Sigmoid colon (tissue), 7 donors: ENCODE results near the gene DCUN1D1. TPM values are rescaled to one million over a fixed set of nuclear protein-coding genes. Genes with fewer than 3 reads are reported as not detected.

ENCODE experiments used
- DNase-seq: peaks from one replicate; pipeline ENCODE4 v3.0.0-alpha.2; 2019
- H3K27ac ChIP-seq, 4 donors: fragments of 200-600 bp; sonication (generic); one replicate each; pipeline ENCODE4 v1.5.1; 2016 to 2019; ENCODE audit warnings: mild to moderate bottlenecking in 1 of 4
- H3K27me3 ChIP-seq, 3 donors: fragments of 200-600 bp; sonication (generic); one replicate each; pipeline ENCODE4 v1.5.1; 2019; ENCODE audit warnings: mild to moderate bottlenecking in 1 of 3
- H3K36me3 ChIP-seq, 4 donors: fragments of 200-600 bp; sonication (generic); one replicate each; pipeline ENCODE4 v1.5.1; 2016 to 2019
- H3K4me1 ChIP-seq, 4 donors: fragments of 200-600 bp; sonication (generic); one replicate each; pipeline ENCODE4 v1.5.1; 2017 to 2019
- H3K4me3 ChIP-seq, 4 donors: fragments of 200-600 bp; sonication (generic); one replicate each; pipeline ENCODE4 v1.5.1; 2017 to 2019; ENCODE audit warnings: mild to moderate bottlenecking in 2 of 4, moderate library complexity in 1 of 4
- H3K9me3 ChIP-seq, 4 donors: fragments of 200-600 bp in 3 of 4; sonication (generic) in 3 of 4; one replicate each; pipeline versions ENCODE4 v1.5.1 to v1.6.1; 2013 to 2019
- CTCF ChIP-seq, 4 experiments: fragments of 450-650 bp in 3 of 4; fragments of 200-600 bp in 1 of 4; IDR thresholded peaks; one replicate each; pipeline ENCODE4 v1.5.1; 2016 to 2019; ENCODE audit warnings: antibody characterized with exemption in 4 of 4, mild to moderate bottlenecking in 3 of 4, moderate library complexity in 2 of 4
- EP300 ChIP-seq, 4 donors: sonication (generic); formaldehyde crosslinking; IDR thresholded peaks; one replicate each; pipeline ENCODE4 v1.6.1; 2017; ENCODE audit warnings: antibody characterized with exemption in 4 of 4
- POLR2A ChIP-seq, 2 donors: fragments of 450-650 bp; IDR thresholded peaks; one replicate each; pipeline ENCODE4 v1.6.1; 2016; ENCODE audit warnings: antibody characterized with exemption in 2 of 2, mild to moderate bottlenecking in 2 of 2, moderate library complexity in 2 of 2
- POLR2AphosphoS5 ChIP-seq, 4 donors: sonication (generic); formaldehyde crosslinking; IDR thresholded peaks; one replicate each; pipeline ENCODE4 v1.6.1; 2017; ENCODE audit warnings: antibody characterized with exemption in 4 of 4
- WGBS, 2 donors: extraction: QIAGEN DNeasy Blood & Tissue Kit; methylation state at CpG; one replicate each; pipeline ENCODE4 v1.1.7; 2013; 5-methylcytosine and 5-hydroxymethylcytosine counted together
- intact Hi-C: fragments of 100-400 bp; cut with DNase I; formaldehyde crosslinking; loops from one replicate; pipeline ENCODE4 v1.15.1; 2023
- polyA plus RNA-seq, 3 donors: library from polyadenylated mRNA; stranded (reverse); fragments of 200-250 nt; gene quantifications; one replicate each; pipeline ENCODE4 v1.2.3, GENCODE V29; 2013
- total RNA-seq, 4 donors: library from RNA; depleted of rRNA; stranded (reverse); fragments of >200 nt; gene quantifications; one replicate each; pipeline ENCODE4 v1.1.0, GENCODE V29; 2016
- donor health status: healthy with polysubstance abuse.
- donor health status: Bipolar disorder and iron deficiency.
- donor health status: healthy.

DCUN1D1 gene
- total and polyA plus RNA-seq, 7 donors, result 9.4 to 47.1 (median 41.0) TPM

GRCh38 chr3:182986021-182986420 is 5.7 kb upstream of the DCUN1D1 start:
- WGBS, 2 donors, result 90% methylated on average over 6 of the region's 6 CpGs
- Histone ChIP-seq H3K4me3 (no peak overlapping the region), H3K9me3 (no peaks in the 10 kb centered on the region), H3K27ac (no peak overlapping the region), H3K27me3 (no peaks in the 10 kb centered on the region), H3K36me3 (no peaks in the 10 kb centered on the region), H3K4me1 (peaks cover 0 to 6% (median 2%) of the 10 kb centered on the region in 4 donors)
- TF ChIP-seq EP300 (IDR thresholded peaks at IDR 0.05) (no peak), CTCF (IDR thresholded peaks at IDR 0.05) (no peak), POLR2A (IDR thresholded peaks at IDR 0.05) (no peak), POLR2AphosphoS5 (IDR thresholded peaks at IDR 0.05) (no peak)
- no peak for DNase-seq
- intact Hi-C loops, result no loop called here

GRCh38 chr3:182983876-182984275 is 3.5 kb upstream of the DCUN1D1 start:
- H3K4me1 ChIP-seq, result peaks cover 0 to 14% (median 13%) of the 10 kb centered on the region in 4 donors
- intact Hi-C loops, result loop anchor here (5.0 kb wide), 1 partner anchor 113 kb away; the partner anchor contains the start of gene MCCC1
- H3K36me3 ChIP-seq, result no peaks in the 10 kb centered on the region
- no peak overlapping the region for H3K4me3 ChIP-seq
- no peak for DNase-seq
- no peak overlapping the region for H3K27ac ChIP-seq
- H3K27me3 ChIP-seq, result no peaks in the 10 kb centered on the region
- TF ChIP-seq CTCF (IDR thresholded peaks at IDR 0.05) (no peak), POLR2A (IDR thresholded peaks at IDR 0.05) (no peak), POLR2AphosphoS5 (IDR thresholded peaks at IDR 0.05) (no peak), EP300 (IDR thresholded peaks at IDR 0.05) (no peak)
- no peaks in the 10 kb centered on the region for H3K9me3 ChIP-seq

- no peaks in the 10 kb centered on the region for H3K36me3 ChIP-seq
- WGBS, 2 donors, result 70% methylated on average over 10 of the region's 10 CpGs
- H3K4me3 ChIP-seq, result peak overlapping the region; percentile 47 to 100 (median 99)
- H3K9me3 ChIP-seq, result no peaks in the 10 kb centered on the region
- no peaks in the 10 kb centered on the region for H3K27me3 ChIP-seq
- H3K4me1 ChIP-seq, result peaks cover 0 to 25% (median 22%) of the 10 kb centered on the region in 4 donors
- no peak for DNase-seq
- intact Hi-C loops, result loop anchor here (5.0 kb wide), 1 partner anchor 116 kb away; the partner anchor contains the start of gene MCCC1
- no peak for TF ChIP-seq POLR2A (IDR thresholded peaks at IDR 0.05)
- TF ChIP-seq EP300 (IDR thresholded peaks at IDR 0.05), result no peak
- TF ChIP-seq CTCF (IDR thresholded peaks at IDR 0.05), result no peak
- peak overlapping the region; percentile 87 to 95 (median 94) for H3K27ac ChIP-seq
Observed at GRCh38 chr3:182981038-182981380, 671 bp upstream of the DCUN1D1 start.

- peak overlapping the region; percentile 63 to 100 (median 99) for H3K4me3 ChIP-seq
- DNase-seq, result peak; percentile 68
- 0% methylated on average over 28 to 29 of the region's 29 CpGs for WGBS, 2 donors
- no peaks in the 10 kb centered on the region for H3K27me3 ChIP-seq
- TF ChIP-seq POLR2AphosphoS5 (IDR thresholded peaks at IDR 0.05), result no peak
- no peak for TF ChIP-seq CTCF (IDR thresholded peaks at IDR 0.05)
- no peak for TF ChIP-seq EP300 (IDR thresholded peaks at IDR 0.05)
- no peak for TF ChIP-seq POLR2A (IDR thresholded peaks at IDR 0.05)
- peaks cover 0 to 25% (median 22%) of the 10 kb centered on the region in 4 donors for H3K4me1 ChIP-seq
- intact Hi-C loops, result loop anchor here (1.0 to 5.0 kb wide), 2 partner anchors 118 to 186 kb away; partner anchors contain the start of genes ATP11B and MCCC1
- H3K27ac ChIP-seq, result peak overlapping the region; percentile 87 to 95 (median 94)
- no peaks in the 10 kb centered on the region for H3K36me3 ChIP-seq
- H3K9me3 ChIP-seq, result no peaks in the 10 kb centered on the region
Observed at GRCh38 chr3:182979674-182980191, 605 bp downstream of the DCUN1D1 start.
